GM11168 (cell line): ENCODE measurements around the gene CERS2.

Experiments used
- in situ Hi-C: fragments of 300-500 bp; cut with MboI; formaldehyde crosslinking; loops from one replicate; pipeline ENCODE4 v1.12.0; 2022; ENCODE audit warnings: low sequenced_read_pairs; ENCODE audit not compliant: unreplicated experiment

CERS2 gene

DNA sequence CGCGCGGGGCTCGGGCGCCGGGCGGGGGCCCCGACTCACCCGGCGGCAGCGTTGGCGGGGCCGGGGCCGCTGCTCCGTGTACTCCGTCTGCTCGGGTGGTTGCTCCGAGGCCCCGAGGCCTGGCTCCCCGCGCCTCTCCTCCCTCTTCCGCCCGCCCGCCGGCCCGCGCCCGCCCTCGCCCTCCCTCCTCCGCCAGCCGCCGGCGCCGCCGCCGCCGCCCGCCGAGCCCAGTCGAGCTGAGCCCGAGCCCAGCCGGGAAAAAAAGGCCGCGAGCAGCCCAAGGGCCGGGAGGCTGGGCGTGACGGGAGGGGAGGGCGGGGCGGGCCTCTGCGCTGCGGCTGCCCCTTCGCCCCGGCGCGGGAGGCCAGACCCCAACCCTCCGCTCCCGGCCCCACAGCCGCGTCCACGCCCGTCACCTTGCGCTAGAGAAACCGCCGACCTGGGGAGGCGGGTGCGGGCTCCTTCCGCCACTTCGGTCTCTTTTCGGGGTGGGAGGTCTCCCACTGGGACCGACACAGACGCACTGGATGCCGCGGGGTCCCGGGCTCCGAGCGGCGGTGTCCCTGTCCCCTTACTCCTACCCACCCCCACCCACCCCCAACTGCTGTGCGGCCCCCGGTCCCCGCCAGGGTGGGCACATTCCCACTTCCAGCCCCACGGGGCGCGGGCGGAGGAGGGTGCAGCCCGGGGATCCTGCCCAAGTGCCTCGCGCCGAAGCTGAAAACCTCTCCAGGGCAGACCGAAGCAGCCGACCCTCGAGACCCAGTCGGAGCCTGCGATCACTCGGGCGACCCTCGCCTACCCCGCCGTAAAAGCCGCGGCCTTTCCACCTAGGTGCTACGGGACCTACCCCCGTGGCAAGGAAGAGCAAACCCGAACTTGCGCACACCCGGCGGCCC, at the start of gene CERS2:
CERS2 (minus strand) TSS at position 256 of the 899 bp plus-strand sequence. CDS start 5,745 bp downstream, outside the sequence.
- in situ Hi-C loops, result no loop called here

GRCh38 chr1:151013518-151013917, 38.9 kb upstream of the CERS2 start:
- in situ Hi-C loops, result no loop called here

DNA sequence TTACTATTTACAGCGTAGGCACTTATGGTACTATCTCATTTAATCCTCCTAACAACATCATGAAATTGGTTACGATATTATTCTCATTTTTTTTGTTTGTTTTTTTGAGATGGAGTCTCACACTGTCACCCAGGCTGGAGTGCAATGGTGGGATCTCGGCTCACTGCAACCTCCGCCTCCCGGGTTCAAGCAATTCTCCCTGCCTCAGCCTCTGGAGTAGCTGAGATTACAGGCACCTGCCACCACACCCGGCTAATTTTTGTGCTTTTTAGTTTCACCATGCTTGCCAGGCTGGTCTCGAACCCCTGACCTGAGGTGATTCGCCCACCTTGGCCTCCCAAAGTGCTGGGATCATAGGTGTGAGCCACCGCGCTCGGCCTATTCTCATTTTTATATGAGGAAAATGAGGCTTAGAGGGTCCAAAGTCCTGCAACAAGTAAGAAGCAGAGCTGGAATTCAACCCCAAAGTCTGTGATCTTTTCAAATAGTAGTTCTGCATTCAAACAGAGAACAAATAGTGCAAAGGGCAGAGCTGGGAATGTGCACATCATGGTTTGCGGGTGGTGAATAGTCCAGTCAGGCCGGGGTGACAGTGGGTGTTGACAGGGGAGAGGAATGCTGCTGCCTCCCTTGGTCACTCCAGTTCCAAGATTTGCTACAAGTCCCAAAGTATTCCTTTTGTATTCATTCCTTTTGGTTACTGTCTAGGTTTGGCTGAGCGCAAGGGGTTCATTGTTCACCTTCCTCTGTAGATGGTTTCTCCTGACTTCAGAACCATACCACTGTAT, 38.2 kb upstream of the CERS2 start:
- in situ Hi-C loops, result no loop called here

DNA sequence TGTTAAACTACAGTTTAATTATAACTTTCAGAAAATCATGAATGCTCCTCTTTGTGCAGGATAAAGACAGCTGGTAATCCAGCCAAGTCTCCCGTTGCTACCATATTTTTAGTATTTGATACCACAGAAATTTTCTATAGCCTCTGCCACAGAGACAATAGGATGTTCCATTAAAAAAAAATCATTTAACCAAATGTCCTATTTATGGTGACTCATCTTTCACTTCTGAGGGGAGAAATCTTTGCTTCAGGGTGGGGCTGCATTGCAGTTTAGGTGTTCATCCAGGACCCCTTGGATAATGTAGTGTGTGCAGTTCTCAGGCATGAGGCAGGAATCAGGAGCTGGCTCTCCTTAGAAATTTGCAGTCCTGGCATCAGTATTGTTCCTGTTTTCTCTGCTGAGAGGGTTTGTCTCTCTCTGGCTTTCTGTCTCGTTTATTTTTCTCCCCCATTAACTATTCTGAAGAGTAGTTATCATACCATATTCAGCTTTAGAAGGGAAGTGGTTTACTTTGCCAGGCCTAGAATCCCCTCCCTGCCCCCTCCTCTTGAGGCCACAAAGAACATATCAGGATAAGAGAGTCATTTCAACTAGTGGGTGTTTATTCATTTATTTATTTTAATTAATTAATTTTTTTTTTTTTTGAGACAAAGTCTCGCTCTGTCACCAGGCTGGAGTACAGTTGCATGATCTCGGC, 36.7 kb upstream of the CERS2 start:
- in situ Hi-C loops, result no loop called here

GRCh38 chr1:151010346-151010726, 35.7 kb upstream of the CERS2 start:
- in situ Hi-C loops, result no loop called here

GRCh38 chr1:151009674-151010345, 35.2 kb upstream of the CERS2 start:
- in situ Hi-C loops, result no loop called here

GRCh38 chr1:151009206-151009587, 34.6 kb upstream of the CERS2 start:
- in situ Hi-C loops, result no loop called here

GRCh38 chr1:151008244-151009205, 33.9 kb upstream of the CERS2 start, which contains the start of gene PRUNE1:
Gene PRUNE1, plus strand, starts transcription at chr1:151008449. Its CDS starts 184 bp downstream, at chr1:151008633.
- in situ Hi-C loops, result no loop called here

- in situ Hi-C loops, result no loop called here
These were observed 33.2 kb upstream of the CERS2 start for GRCh38 chr1:151007853-151008243.

GRCh38 chr1:151006327-151007052, 31.9 kb upstream of the CERS2 start, which contains the start of gene MINDY1:
Gene MINDY1, minus strand, starts transcription at chr1:151006902. Its CDS starts 4,285 bp downstream, at chr1:151002617.
- in situ Hi-C loops, result no loop called here

DNA sequence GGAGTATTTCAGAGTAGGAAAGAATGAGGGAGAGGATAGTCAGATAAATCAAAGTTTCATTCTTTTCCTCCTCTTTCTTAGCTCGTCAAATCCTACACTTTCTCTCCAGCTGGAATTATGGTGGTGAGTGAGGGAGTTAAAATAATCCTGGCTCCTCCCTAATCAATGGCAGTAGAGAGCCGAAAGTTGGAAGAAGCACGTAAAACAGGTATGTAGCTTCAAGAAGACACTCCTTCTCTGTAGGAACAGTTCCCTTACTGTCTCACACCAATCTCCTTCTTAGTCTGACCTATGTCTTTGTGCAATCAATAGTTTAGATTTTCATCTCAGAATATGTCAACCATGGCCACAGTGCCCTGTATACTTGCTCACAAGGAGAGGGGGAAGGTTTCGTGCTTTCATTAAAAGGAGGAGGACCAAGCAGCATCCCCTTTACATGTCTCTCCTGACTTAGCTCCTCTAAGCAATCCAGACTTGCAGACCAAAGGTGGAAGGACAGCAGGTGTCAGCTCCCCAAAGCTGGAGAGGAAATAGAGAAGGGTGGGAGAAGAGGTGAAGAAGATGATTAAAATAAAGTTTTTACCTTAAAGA, 31.2 kb upstream of the CERS2 start:
- in situ Hi-C loops, result no loop called here

- in situ Hi-C loops, result no loop called here
These were observed 28.5 kb upstream of the CERS2 start for GRCh38 chr1:151003180-151003579.

DNA sequence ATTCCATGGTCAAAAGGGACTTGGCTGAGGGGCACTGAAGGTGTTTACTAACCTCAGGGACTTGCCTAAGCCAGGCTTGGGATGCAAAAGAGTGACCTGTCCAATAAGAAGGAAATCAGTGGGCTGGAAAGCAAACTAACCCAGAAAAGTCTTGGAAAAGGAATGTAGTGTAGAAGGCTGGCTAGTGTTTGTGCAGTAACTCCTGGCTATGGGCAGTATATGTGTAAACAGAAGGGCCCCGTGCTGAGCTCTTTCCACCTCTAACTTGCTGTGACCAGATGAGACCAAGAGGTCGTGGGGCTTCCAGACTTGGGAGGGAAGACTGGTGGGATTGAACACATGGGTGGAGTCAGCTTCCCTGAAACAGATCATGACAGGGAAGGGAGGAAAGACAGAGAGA, 28.0 kb upstream of the CERS2 start:
- in situ Hi-C loops, result no loop called here

GRCh38 chr1:151002051-151002450, 27.4 kb upstream of the CERS2 start:
- in situ Hi-C loops, result no loop called here

- in situ Hi-C loops, result no loop called here
These were observed 27.0 kb upstream of the CERS2 start for GRCh38 chr1:151001602-151002001.

GRCh38 chr1:151000408-151000807, 25.8 kb upstream of the CERS2 start:
- in situ Hi-C loops, result no loop called here

- in situ Hi-C loops, result no loop called here
These were observed 25.3 kb upstream of the CERS2 start for GRCh38 chr1:150999926-151000325.
